HL-60 (cell line): ENCODE data around the gene VAV2.

Experiments
- DNase-seq, 2 experiments: peaks; one replicate each; pipeline ENCODE4 v3.0.0-alpha.2; 2010 to 2020; ENCODE audit warnings: low read depth in 1 of 2, low spot score in 1 of 2
- H3K27ac ChIP-seq: fragments of 250-450 bp; sonication (Bioruptor Pico); replicated peaks from 2 replicates; pipeline ENCODE4 v1.5.1; 2020; ENCODE audit warnings: mild to moderate bottlenecking, moderate library complexity
- H3K27me3 ChIP-seq: fragments of 250-450 bp; sonication (Bioruptor Pico); 2 replicates; pipeline ENCODE4 v1.5.1; 2021; ENCODE audit warnings: mild to moderate bottlenecking, moderate library complexity; ENCODE audit not compliant: insufficient read depth, poor library complexity, severe bottlenecking
- H3K4me3 ChIP-seq: replicated peaks from 2 replicates; pipeline ENCODE4 v1.5.1; 2011; ENCODE audit warnings: mild to moderate bottlenecking, control low read depth, low read length; ENCODE audit not compliant: insufficient read depth
- CTCF ChIP-seq: IDR thresholded peaks from one replicate; pipeline ENCODE4 v1.5.1; 2011; ENCODE audit warnings: low read length, control low read depth, inconsistent platforms; ENCODE audit not compliant: insufficient read depth
- GABPA ChIP-seq: IDR thresholded peaks from 2 replicates; pipeline ENCODE4 v1.6.1; 2012; ENCODE audit warnings: low read depth
- POLR2AphosphoS5 ChIP-seq: IDR thresholded peaks from 2 replicates; pipeline ENCODE4 v1.6.1; 2012; ENCODE audit warnings: low read depth
- REST ChIP-seq: IDR thresholded peaks from 2 replicates; pipeline ENCODE4 v1.6.1; 2012; ENCODE audit warnings: low read depth; ENCODE audit not compliant: insufficient replicate concordance
- SPI1 ChIP-seq: IDR thresholded peaks from 2 replicates; pipeline ENCODE4 v1.6.1; 2012; ENCODE audit warnings: low read depth, mild to moderate bottlenecking, borderline replicate concordance

Gene VAV2

GRCh38 chr9:133791735-133792649, 200.1 kb downstream of the VAV2 start:
- no peak overlapping the region for H3K4me3 ChIP-seq
- H3K27ac ChIP-seq, result no peak overlapping the region
- no peak for TF ChIP-seq REST
- TF ChIP-seq POLR2AphosphoS5, result no peak
- no peak for TF ChIP-seq GABPA
- TF ChIP-seq SPI1, result no peak
- no peak for TF ChIP-seq CTCF
- DNase-seq, result no peak
- peaks cover 11% of the 10 kb centered on the region for H3K27me3 ChIP-seq

- DNase-seq, result no peak
- no peak overlapping the region for H3K4me3 ChIP-seq
- no peak overlapping the region for H3K27ac ChIP-seq
- peaks cover 11% of the 10 kb centered on the region for H3K27me3 ChIP-seq
- TF ChIP-seq GABPA (no peak), CTCF (no peak), REST (no peak), POLR2AphosphoS5 (no peak), SPI1 (no peak)
Observed at GRCh38 chr9:133791069-133791468, 201.1 kb downstream of the VAV2 start.

GRCh38 chr9:133789778-133790177, 202.3 kb downstream of the VAV2 start:
- no peak overlapping the region for H3K27ac ChIP-seq
- no peak overlapping the region for H3K4me3 ChIP-seq
- no peak for DNase-seq
- TF ChIP-seq CTCF (no peak), GABPA (no peak), POLR2AphosphoS5 (no peak), REST (no peak), SPI1 (no peak)
- peaks cover 11% of the 10 kb centered on the region for H3K27me3 ChIP-seq
